Posterior cingulate gyrus (tissue), 11 donors: ENCODE measurements around the gene TRIM66.
"Not testable (repeated sequence)": the region's sequence is repeated elsewhere in the genome, so short reads cannot be mapped to it uniquely, and the experiment has no call there.

ENCODE experiments used
- DNase-seq, 10 donors: peaks; one replicate each; pipeline versions ENCODE4 v3.0.0 to v3.0.0-alpha.2; 2020 to 2021; ENCODE audit warnings: mixed read lengths in 3 of 10
- intact Hi-C: fragments of 100-400 bp; cut with DNase I; formaldehyde crosslinking; loops from one replicate; pipeline ENCODE4 v1.15.1; 2023

TRIM66 gene

GRCh38 chr11:8672346-8672745 is 10.1 kb downstream of the TRIM66 start:
- intact Hi-C loops, result no loop called here

GRCh38 chr11:8671651-8672062 is 10.8 kb downstream of the TRIM66 start:
- intact Hi-C loops, result no loop called here
- peak in 2 of 10 donors; percentile 5 to 84 for DNase-seq

More at GRCh38 chr11:8672346-8672745, 10.1 kb downstream of the TRIM66 start:
- no peak for DNase-seq

GRCh38 chr11:8671193-8671612 is 11.3 kb downstream of the TRIM66 start:
- peak in 4 of 10 donors; percentile 24 to 65 (median 47) for DNase-seq
- intact Hi-C loops, result no loop called here

GRCh38 chr11:8670081-8670480 is 12.4 kb downstream of the TRIM66 start:
- DNase-seq, intact Hi-C loops: not testable (repeated sequence)

- intact Hi-C loops, result no loop called here
- DNase-seq, result no peak
Observed at GRCh38 chr11:8665222-8665621, 17.2 kb downstream of the TRIM66 start.

- intact Hi-C loops, result no loop called here
- no peak for DNase-seq
Observed at GRCh38 chr11:8661001-8661795, 21.3 kb downstream of the TRIM66 start.

GRCh38 chr11:8658321-8659057 is 24.0 kb downstream of the TRIM66 start:
- intact Hi-C loops, result no loop called here
- peak in 5 of 10 donors; percentile 25 to 71 (median 36) for DNase-seq

GRCh38 chr11:8656291-8656690 is 26.2 kb downstream of the TRIM66 start:
- intact Hi-C loops, result no loop called here
- no peak for DNase-seq

GRCh38 chr11:8654503-8654902 is 28.0 kb downstream of the TRIM66 start:
- intact Hi-C loops, result no loop called here
- DNase-seq, result no peak

- DNase-seq, result no peak
- intact Hi-C loops, result no loop called here
Observed at GRCh38 chr11:8652140-8652539, 30.3 kb downstream of the TRIM66 start.

GRCh38 chr11:8650401-8650990 is 32.0 kb downstream of the TRIM66 start:
- no peak for DNase-seq
- intact Hi-C loops, result no loop called here

- intact Hi-C loops, result no loop called here
- no peak for DNase-seq
Observed at GRCh38 chr11:8649361-8649760, 33.1 kb downstream of the TRIM66 start.

GRCh38 chr11:8646873-8647272 is 35.6 kb downstream of the TRIM66 start:
- intact Hi-C loops, result no loop called here
- DNase-seq, result no peak

- DNase-seq, result no peak
- intact Hi-C loops, result no loop called here
Observed at GRCh38 chr11:8642196-8642841, 40.1 kb downstream of the TRIM66 start.

GRCh38 chr11:8641332-8641731 is 41.1 kb downstream of the TRIM66 start:
- no peak for DNase-seq
- intact Hi-C loops, result no loop called here

- DNase-seq, result no peak
- intact Hi-C loops, result no loop called here
Observed at GRCh38 chr11:8640267-8640906, 42.1 kb downstream of the TRIM66 start.

- intact Hi-C loops, result no loop called here
Observed at GRCh38 chr11:8639655-8640054, 42.8 kb downstream of the TRIM66 start.

GRCh38 chr11:8638300-8638699 is 44.2 kb downstream of the TRIM66 start:
- intact Hi-C loops, result no loop called here
- DNase-seq, result no peak

More at GRCh38 chr11:8639655-8640054, 42.8 kb downstream of the TRIM66 start:
- DNase-seq, result no peak

GRCh38 chr11:8636127-8636526 is 46.3 kb downstream of the TRIM66 start:
- intact Hi-C loops, result no loop called here
- DNase-seq, result no peak

- DNase-seq, result no peak
- intact Hi-C loops, result no loop called here
Observed at GRCh38 chr11:8634498-8634897, 48.0 kb downstream of the TRIM66 start.
